HEK293T (cell line): Measurements from ENCODE around the gene HOXA6.

Source experiments
- CTCF ChIA-PET: fragments of 350-600 bp; formaldehyde crosslinking; extraction: SDS; loops from one replicate; lab custom pipeline; 2021; ENCODE audit warnings: antibody characterized with exemption, inconsistent platforms; lab: Yijun Ruan, JAX
- POLR2A ChIA-PET: fragments of 350-600 bp; formaldehyde crosslinking; extraction: SDS; loops from one replicate; lab custom pipeline; 2020; ENCODE audit warnings: antibody characterized with exemption, inconsistent platforms; lab: Yijun Ruan, JAX
- DNase-seq: peaks from one replicate; pipeline ENCODE4 v3.0.0; 2012; ENCODE audit warnings: mixed read lengths; ENCODE audit errors: extremely low spot score
- ARNT ChIP-seq: fragments of 450-650 bp; IDR thresholded peaks from 2 replicates; pipeline ENCODE4 v1.6.1; 2017; ENCODE audit warnings: mild to moderate bottlenecking
- BHLHE40 ChIP-seq: fragments of 450-650 bp; IDR thresholded peaks from 2 replicates; pipeline ENCODE4 v1.6.1; 2016; ENCODE audit warnings: mild to moderate bottlenecking, moderate library complexity, borderline replicate concordance
- CTBP1 ChIP-seq: fragments of 450-650 bp; IDR thresholded peaks from 2 replicates; pipeline ENCODE4 v1.6.1; 2016; ENCODE audit warnings: borderline replicate concordance
- ELF4 ChIP-seq: fragments of 450-650 bp; IDR thresholded peaks from 2 replicates; pipeline ENCODE4 v1.6.1; 2017; ENCODE audit warnings: antibody characterized with exemption
- FOXA1 ChIP-seq: fragments of 450-650 bp; IDR thresholded peaks from 2 replicates; pipeline ENCODE4 v1.6.1; 2016; ENCODE audit warnings: mild to moderate bottlenecking
- FOXK2 ChIP-seq: fragments of 450-650 bp; IDR thresholded peaks from 2 replicates; pipeline ENCODE4 v1.6.1; 2016; ENCODE audit warnings: mild to moderate bottlenecking
- FOXM1 ChIP-seq: fragments of 450-650 bp; IDR thresholded peaks from 2 replicates; pipeline ENCODE4 v1.6.1; 2017; ENCODE audit warnings: mild to moderate bottlenecking, borderline replicate concordance
- HDGF ChIP-seq: fragments of 450-650 bp; IDR thresholded peaks from 2 replicates; pipeline ENCODE4 v1.6.1; 2017; ENCODE audit warnings: antibody characterized with exemption, borderline replicate concordance
- L3MBTL2 ChIP-seq: fragments of 450-650 bp; conservative IDR thresholded peaks from 2 replicates; pipeline ENCODE4 v1.6.1; 2016; ENCODE audit warnings: mild to moderate bottlenecking
- LEF1 ChIP-seq: fragments of 450-650 bp; IDR thresholded peaks from 2 replicates; pipeline ENCODE4 v1.6.1; 2017; ENCODE audit warnings: mild to moderate bottlenecking, borderline replicate concordance
- NFRKB ChIP-seq: fragments of 450-650 bp; IDR thresholded peaks from 2 replicates; pipeline ENCODE4 v1.6.1; 2016; ENCODE audit warnings: mild to moderate bottlenecking, moderate library complexity
- PKNOX1 ChIP-seq: fragments of 450-650 bp; IDR thresholded peaks from 2 replicates; pipeline ENCODE4 v1.6.1; 2016
- SP1 ChIP-seq: fragments of 450-650 bp; IDR thresholded peaks from 2 replicates; pipeline ENCODE4 v1.6.1; 2017
- SUZ12 ChIP-seq: fragments of 450-650 bp; IDR thresholded peaks from 2 replicates; pipeline ENCODE4 v1.6.1; 2016; ENCODE audit warnings: mild to moderate bottlenecking
- TARDBP ChIP-seq: fragments of 450-650 bp; IDR thresholded peaks from 2 replicates; pipeline ENCODE4 v1.6.1; 2016
- ZNF384 ChIP-seq: fragments of 450-650 bp; IDR thresholded peaks from 2 replicates; pipeline ENCODE4 v1.6.1; 2016

The HOXA6 gene

GRCh38 chr7:27156508-27156898, 8.9 kb upstream of the HOXA6 start, which contains the start of gene HOXA7:
Gene HOXA7, minus strand, starts transcription at chr7:27156675. Its CDS starts 130 bp downstream, at chr7:27156545.
- CTCF ChIA-PET, result interaction anchor here (1.0 to 1.4 kb wide), 2 partner anchors 13 to 787 kb away, joined by 3 to 4 read pairs; no protein-coding TSS in a partner anchor
- DNase-seq, result no peak
- TF ChIP-seq PKNOX1 (peak; percentile 78), TARDBP (no peak), L3MBTL2 (peak; percentile 34)
- POLR2A ChIA-PET, result interaction anchor here (0.5 to 17.5 kb wide), 25 partner anchors 9 to 1302 kb away, joined by 3 to 367 read pairs (median 3); partner anchors contain the start of genes HOXA1, HOXA10, HOXA11 and HOXA5

- TF ChIP-seq LEF1 (no peak), L3MBTL2 (peak; percentile 51), FOXK2 (no peak), ELF4 (no peak), CTBP1 (no peak), SUZ12 (no peak), FOXA1 (no peak), ARNT (no peak), SP1 (no peak), FOXM1 (no peak), TARDBP (no peak), BHLHE40 (no peak), NFRKB (no peak), ZNF384 (no peak), HDGF (no peak), PKNOX1 (peak; percentile 10; the same call in 1 of the 2 replicates)
- CTCF ChIA-PET, result interaction anchor here (1.0 kb wide), 1 partner anchor 13 kb away, joined by 4 read pairs; no protein-coding TSS in a partner anchor
- DNase-seq, result no peak
- POLR2A ChIA-PET, result interaction anchor here (0.7 to 17.5 kb wide), 20 partner anchors 8 to 958 kb away, joined by 3 to 367 read pairs (median 4); partner anchors contain the start of genes HOXA1, HOXA10, HOXA11 and HOXA5
Measured at GRCh38 chr7:27155816-27156507, 8.4 kb upstream of the HOXA6 start.

GRCh38 chr7:27154901-27155815, 7.6 kb upstream of the HOXA6 start:
- DNase-seq, result no peak
- ChIA-PET POLR2A (interaction anchor here (0.7 to 17.5 kb wide), 5 partner anchors 11 to 472 kb away, joined by 3 to 367 read pairs (median 6); partner anchors contain the start of genes HOXA10, HOXA11 and HOXA5), CTCF (no interaction called here)
- TF ChIP-seq TARDBP (no peak), SUZ12 (no peak), ELF4 (no peak), BHLHE40 (no peak), PKNOX1 (no peak), L3MBTL2 (no peak), ARNT (no peak), HDGF (no peak), FOXM1 (no peak), ZNF384 (no peak), LEF1 (no peak), FOXK2 (no peak), NFRKB (no peak), SP1 (no peak), CTBP1 (no peak), FOXA1 (no peak)

GRCh38 chr7:27154369-27154768, 6.8 kb upstream of the HOXA6 start:
- POLR2A ChIA-PET, result interaction anchor here (1.2 to 17.5 kb wide), 3 partner anchors 10 to 28 kb away, joined by 5 to 367 read pairs (median 11); partner anchors contain the start of genes HOXA10 and HOXA5
- TF ChIP-seq HDGF (no peak), SP1 (no peak), PKNOX1 (no peak), FOXK2 (no peak), LEF1 (no peak), SUZ12 (no peak), NFRKB (no peak), TARDBP (no peak), ARNT (no peak), FOXA1 (no peak)
- CTCF ChIA-PET, result interaction anchor here (2.6 kb wide), 1 partner anchor 11 kb away, joined by 10 read pairs; the partner anchor contains the start of gene HOXA5
- DNase-seq, result no peak

GRCh38 chr7:27153526-27153925, 6.0 kb upstream of the HOXA6 start:
- POLR2A ChIA-PET, result interaction anchor here (1.4 to 17.5 kb wide), 5 partner anchors 10 to 29 kb away, joined by 9 to 367 read pairs (median 14); partner anchors contain the start of genes HOXA10, HOXA5 and HOXA9
- TF ChIP-seq HDGF (no peak), FOXK2 (no peak), FOXA1 (no peak), LEF1 (no peak), TARDBP (no peak), CTBP1 (no peak), SUZ12 (no peak)
- CTCF ChIA-PET, result interaction anchor here (0.9 to 2.6 kb wide), 2 partner anchors 10 to 300 kb away, joined by 3 to 10 read pairs; partner anchors contain the start of gene HOXA5
- no peak for DNase-seq
